Smooth muscle cell of the umbilical artery (primary cell): ENCODE measurements around the gene RPS27. TPM values are rescaled to one million over a fixed set of nuclear protein-coding genes. Genes with fewer than 3 reads are reported as not detected.

ENCODE experiments used
- total RNA-seq: library from RNA; depleted of rRNA; stranded (reverse); fragments of >200 nt; gene quantifications from 2 replicates; pipeline ENCODE4 v1.2.3, GENCODE V29; 2014

RPS27 gene
- 272 and 781 TPM in 2 replicates for total RNA-seq

DNA sequence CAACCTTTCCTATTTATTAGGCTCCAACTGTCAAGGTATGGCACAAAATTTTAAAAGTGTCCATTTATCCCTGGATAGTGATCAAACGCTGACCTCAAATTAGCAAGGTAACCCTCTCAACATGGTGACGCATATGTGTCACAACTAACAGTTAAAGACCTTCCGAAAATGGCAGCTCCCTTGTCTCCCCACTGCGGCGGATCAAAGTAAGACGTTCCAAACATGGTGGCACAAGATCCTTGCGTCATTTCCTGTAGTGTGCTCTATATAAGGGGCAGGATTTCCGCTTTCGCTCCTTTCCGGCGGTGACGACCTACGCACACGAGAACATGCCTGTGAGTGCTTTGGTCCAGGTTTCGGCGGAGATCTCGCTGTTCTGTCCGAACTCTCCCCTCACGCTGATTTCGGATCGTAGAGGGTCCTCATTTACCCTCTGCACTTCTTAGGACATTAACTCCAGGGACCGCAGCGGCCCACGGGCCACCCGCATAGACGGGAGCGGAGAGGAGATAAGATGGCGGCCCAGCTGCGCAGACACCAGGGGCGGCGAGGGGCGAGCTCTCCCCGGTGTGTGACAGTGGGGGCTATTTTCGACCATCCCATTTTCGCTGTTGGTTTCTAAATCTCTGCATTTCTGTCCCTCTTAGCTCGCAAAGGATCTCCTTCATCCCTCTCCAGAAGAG is at the start of gene RPS27:
TSS of gene RPS27 (plus strand) at position 295 of the 683 bp plus-strand sequence. CDS start at position 330, 35 bp downstream.

GRCh38 chr1:153946622-153947241 is 43.8 kb upstream of the RPS27 start, which contains the start of gene DENND4B:
Gene DENND4B, minus strand, starts transcription at chr1:153946718. Its CDS starts 2,344 bp downstream, at chr1:153944374.

GRCh38 chr1:153958111-153958960 is 32.2 kb upstream of the RPS27 start, which contains the start of gene CRTC2:
Gene CRTC2, minus strand, starts transcription at chr1:153958612. Its CDS starts 115 bp downstream, at chr1:153958497.

GRCh38 chr1:153963030-153963849 is 27.3 kb upstream of the RPS27 start, which contains the start of gene SLC39A1:
Gene SLC39A1, minus strand, starts transcription at chr1:153963537. Its CDS starts 822 bp downstream, at chr1:153962715.

DNA sequence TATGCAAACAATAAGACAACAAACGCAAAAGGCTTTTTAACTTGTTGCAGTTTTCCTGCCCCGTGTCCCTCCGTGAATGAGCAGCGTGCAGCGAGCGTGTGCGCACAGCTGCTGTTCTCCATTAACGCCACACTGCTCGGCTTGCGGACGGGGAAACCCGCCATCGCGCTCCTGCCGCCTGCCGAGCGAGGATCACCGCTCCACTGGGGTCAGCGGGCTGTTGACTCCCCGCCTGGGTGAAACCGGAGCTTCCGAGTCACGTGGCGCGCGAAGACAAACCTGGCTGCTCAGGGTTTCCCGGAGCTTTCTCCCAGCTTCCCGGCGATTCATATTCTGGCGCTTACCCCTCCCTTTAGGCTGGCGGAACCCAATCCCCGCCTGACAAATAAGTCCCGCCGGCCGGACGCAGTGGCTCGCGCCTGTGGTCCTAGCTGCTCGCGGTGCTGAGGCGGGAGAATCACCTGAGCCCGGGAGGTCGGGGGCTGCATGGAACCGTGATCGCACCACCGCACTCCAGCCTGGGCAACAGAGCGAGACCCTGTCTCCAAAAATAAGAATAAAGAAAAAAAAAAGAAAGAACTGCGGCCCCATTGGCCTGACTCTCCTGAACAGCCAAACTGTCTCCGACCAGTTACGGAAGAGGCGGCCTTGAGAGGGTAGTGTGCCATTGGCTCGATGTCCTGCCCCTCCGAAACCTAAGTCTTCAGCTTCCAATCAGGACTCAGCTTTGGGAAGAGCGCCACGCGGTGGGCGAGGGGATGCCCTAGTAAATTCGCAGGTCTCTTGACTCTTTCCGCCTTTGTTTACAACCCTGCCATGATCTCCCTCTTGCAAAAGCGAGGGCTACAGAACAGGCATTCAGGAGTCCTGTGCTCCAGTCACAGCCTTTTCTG is 23.2 kb upstream of the RPS27 start, which contains the start of gene CREB3L4:
TSS of gene CREB3L4 (plus strand) at position 796 of the 893 bp plus-strand sequence. CDS start 624 bp downstream, outside the sequence.

GRCh38 chr1:153977250-153978240 is 13.0 kb upstream of the RPS27 start, which contains the start of gene JTB:
Gene JTB, minus strand, starts transcription at chr1:153977674. Its CDS starts 422 bp downstream, at chr1:153977252.

DNA sequence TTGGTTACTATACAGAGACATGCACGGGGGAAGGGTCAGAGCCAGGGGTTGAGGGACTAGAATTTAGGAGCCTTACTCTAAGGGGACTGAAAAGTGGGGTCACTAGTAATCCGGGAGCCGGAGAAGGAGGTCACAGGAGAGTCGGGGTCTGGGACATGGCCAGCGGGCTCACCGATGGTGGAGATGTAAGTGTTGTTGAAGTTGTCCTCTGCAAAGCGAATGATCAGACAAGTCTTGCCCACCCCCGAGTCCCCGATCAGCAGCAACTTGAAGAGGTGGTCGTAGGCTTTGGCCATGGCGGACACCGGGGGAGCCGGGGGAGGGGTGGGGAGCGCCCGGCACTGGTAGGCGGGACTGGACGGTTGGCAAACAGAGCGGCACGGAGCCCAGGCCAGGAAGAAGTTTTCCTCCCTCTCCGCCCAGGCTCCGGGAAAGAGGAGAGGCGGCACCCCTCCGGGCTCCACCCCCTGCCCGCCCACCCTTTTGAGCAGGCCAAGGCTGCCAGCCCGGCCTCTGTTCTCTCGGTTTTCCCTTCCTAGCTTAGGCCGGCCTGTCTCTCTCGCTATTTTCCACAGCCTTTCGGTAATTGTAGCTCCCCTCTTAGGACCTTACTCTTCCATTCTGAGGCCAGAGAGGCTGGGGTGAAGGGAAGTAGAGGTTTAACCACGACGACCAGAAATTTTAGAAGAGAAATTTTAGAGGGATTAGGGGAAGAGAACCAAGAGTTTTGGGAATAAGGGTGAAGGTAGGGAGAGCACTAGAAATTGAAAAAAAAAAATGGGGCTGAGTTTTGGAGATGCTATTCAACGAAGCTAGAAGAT is 4.4 kb upstream of the RPS27 start, which contains the start of gene RAB13:
TSS of gene RAB13 (minus strand) at position 399 of the 821 bp plus-strand sequence. CDS start at position 296, 103 bp downstream.

Other genes with a start within 250 kb of the RPS27 start
- 4.5 and 4.8 TPM in 2 replicates for gene SLC27A3, start 215.4 kb upstream of the RPS27 start, total RNA-seq
- gene GATAD2B, start 67.8 kb upstream of the RPS27 start, total RNA-seq, result 3.6 and 8.0 TPM in 2 replicates
- 24.3 and 37.8 TPM in 2 replicates for gene DENND4B, start 44.0 kb upstream of the RPS27 start, total RNA-seq
- 3.9 and 5.4 TPM in 2 replicates for gene CRTC2, start 32.1 kb upstream of the RPS27 start, total RNA-seq
- 112 and 126 TPM in 2 replicates for gene SLC39A1, start 27.2 kb upstream of the RPS27 start, total RNA-seq
- 4.8 and 5.6 TPM in 2 replicates for gene CREB3L4, start 22.9 kb upstream of the RPS27 start, total RNA-seq
- 106 and 178 TPM in 2 replicates for gene JTB, start 13.1 kb upstream of the RPS27 start, total RNA-seq
- 86.1 and 104 TPM in 2 replicates for gene RAB13, start 4.4 kb upstream of the RPS27 start, total RNA-seq
- gene NUP210L, start 164.3 kb downstream of the RPS27 start, total RNA-seq, result under 0.01 and 0.05 TPM in 2 replicates
- 382 and 1,181 TPM in 2 replicates for gene TPM3, start 201.3 kb downstream of the RPS27 start, total RNA-seq
- not detected in 2 replicates for gene CFAP141, start 215.6 kb downstream of the RPS27 start, total RNA-seq
- 46.3 and 122 TPM in 2 replicates for gene UBAP2L, start 230.2 kb downstream of the RPS27 start, total RNA-seq